ENCODE data around the gene SNX13. TPM values are rescaled to one million over a fixed set of nuclear protein-coding genes. Genes with fewer than 3 reads are reported as not detected.

Gene SNX13
- total and polyA plus RNA-seq, 9 of the 15 experiments (the other 6 are each of a cell fraction or from before 2014, with no cell fraction given) = 5.6 to 33.2 (median 25.4) TPM

DNA sequence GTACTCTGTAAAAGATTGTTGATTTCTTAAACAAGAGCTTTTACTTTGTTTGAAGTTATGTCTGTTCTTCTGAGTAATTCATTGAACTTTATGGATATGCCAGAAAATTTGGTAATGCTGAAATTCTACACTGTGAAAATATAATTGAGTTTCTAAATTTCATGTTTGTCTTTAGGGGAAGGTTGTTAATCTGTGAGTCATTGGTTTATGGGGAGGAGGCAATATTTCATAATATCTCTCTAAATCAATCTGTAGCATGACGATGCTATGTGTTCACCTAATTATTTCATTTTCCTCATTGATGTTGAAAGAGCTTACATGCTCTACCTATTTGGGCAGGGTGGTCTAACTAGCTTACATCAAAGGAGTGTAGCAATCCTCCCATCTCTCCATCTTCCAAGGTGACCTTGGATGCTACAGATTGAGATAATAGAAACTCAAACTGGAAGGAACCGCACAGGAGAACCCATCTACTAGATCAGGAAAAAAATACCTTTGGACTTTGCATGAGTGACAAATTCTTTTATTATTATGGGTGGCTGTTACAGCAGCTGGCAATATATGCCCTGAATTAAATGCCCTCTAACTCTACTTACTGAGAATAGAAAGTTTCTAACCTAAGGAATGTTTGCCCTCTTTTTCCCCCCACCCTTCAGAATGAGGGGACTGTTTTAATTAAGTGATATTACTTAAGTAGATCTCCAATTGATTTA lies 8.4 kb upstream of the SNX13 start (continued):
- TF ChIP-seq, protein P1, sequence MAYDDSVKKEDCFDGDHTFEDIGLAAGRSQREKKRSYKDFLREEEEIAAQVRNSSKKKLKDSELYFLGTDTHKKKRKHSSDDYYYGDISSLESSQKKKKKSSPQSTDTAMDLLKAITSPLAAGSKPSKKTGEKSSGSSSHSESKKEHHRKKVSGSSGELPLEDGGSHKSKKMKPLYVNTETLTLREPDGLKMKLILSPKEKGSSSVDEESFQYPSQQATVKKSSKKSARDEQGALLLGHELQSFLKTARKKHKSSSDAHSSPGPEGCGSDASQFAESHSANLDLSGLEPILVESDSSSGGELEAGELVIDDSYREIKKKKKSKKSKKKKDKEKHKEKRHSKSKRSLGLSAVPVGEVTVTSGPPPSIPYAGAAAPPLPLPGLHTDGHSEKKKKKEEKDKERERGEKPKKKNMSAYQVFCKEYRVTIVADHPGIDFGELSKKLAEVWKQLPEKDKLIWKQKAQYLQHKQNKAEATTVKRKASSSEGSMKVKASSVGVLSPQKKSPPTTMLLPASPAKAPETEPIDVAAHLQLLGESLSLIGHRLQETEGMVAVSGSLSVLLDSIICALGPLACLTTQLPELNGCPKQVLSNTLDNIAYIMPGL (CRISPR knock-in tag; IDR thresholded peaks at IDR 0.05) = no peak
- no peak for TF ChIP-seq HES1 (IDR thresholded peaks at IDR 0.05; ENCODE audit: low read depth)
- no peak for TF ChIP-seq ZNF507 (tag; conservative IDR thresholded peaks at IDR 0.05)
- TF ChIP-seq, protein P2, sequence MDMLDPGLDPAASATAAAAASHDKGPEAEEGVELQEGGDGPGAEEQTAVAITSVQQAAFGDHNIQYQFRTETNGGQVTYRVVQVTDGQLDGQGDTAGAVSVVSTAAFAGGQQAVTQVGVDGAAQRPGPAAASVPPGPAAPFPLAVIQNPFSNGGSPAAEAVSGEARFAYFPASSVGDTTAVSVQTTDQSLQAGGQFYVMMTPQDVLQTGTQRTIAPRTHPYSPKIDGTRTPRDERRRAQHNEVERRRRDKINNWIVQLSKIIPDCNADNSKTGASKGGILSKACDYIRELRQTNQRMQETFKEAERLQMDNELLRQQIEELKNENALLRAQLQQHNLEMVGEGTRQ (CRISPR knock-in tag; IDR thresholded peaks at IDR 0.05) = no peak

GRCh38 chr7:17947620-17948019 lies 7.3 kb upstream of the SNX13 start:
- H3K9ac ChIP-seq (ENCODE audit: insufficient read depth in 1 of 2, low read depth in 2 of 2, low read length in 2 of 2) = no peak overlapping the region
- no peaks in the 10 kb centered on the region for H3K9me1 ChIP-seq (ENCODE audit: control insufficient read depth, insufficient read depth, low read length)
- WGBS (ENCODE audit: insufficient coverage, low coverage, missing lambda C conversion rate) = 0% methylated on average over 2 of the region's 2 CpGs
- no TSS peak for BruUV-seq (replicated peaks)
- H3K27me3 ChIP-seq (ENCODE audit: control insufficient read depth in 2 of 2, insufficient read depth in 2 of 2, low read length in 2 of 2) = no peaks in the 10 kb centered on the region
- no peak overlapping the region for H2AFZ ChIP-seq (ENCODE audit: low read depth, low read length)
- H3K4me1 ChIP-seq (replicated peaks in 1 of 2; ENCODE audit: control insufficient read depth in 2 of 2, insufficient read depth in 2 of 2, low read length in 2 of 2) = no peaks in the 10 kb centered on the region
- DNase-seq (ENCODE audit: extremely low read depth in 1 of 4, low spot score in 3 of 4) (no peak), FAIRE-seq (no peak), ATAC-seq (no peak)
- H3K79me2 ChIP-seq (ENCODE audit: control insufficient read depth, insufficient read depth, low read length) = no peaks in the 10 kb centered on the region
- H3K9me3 ChIP-seq (replicated peaks; ENCODE audit: control insufficient read depth, insufficient read depth, low read depth, low read length) = no peaks in the 10 kb centered on the region
- H3K36me3 ChIP-seq (ENCODE audit: control insufficient read depth, insufficient read depth, low read length) = no peaks in the 10 kb centered on the region
- H3K27ac ChIP-seq (ENCODE audit: extremely low read depth, low read depth, low read length) = no peak overlapping the region
- H4K20me1 ChIP-seq (replicated peaks; ENCODE audit: control insufficient read depth, insufficient read depth, low read length) = no peaks in the 10 kb centered on the region
- no peak overlapping the region for H3K4me3 ChIP-seq
- POLR2A ChIA-PET = no interaction called here
- in situ Hi-C loops (cut with MboI) (no loop called here), intact Hi-C loops (cut with micrococcal nuclease) (loop anchor here (5.0 kb wide), 1 partner anchor 650 kb away; no protein-coding TSS in a partner anchor)
- CTCF ChIA-PET (ENCODE audit: low intra/inter-chr PET ratio) = no interaction called here
- H3K4me2 ChIP-seq (ENCODE audit: insufficient read depth, low read length) = no peak overlapping the region
- TF ChIP-seq ERF (CRISPR knock-in tag; IDR thresholded peaks at IDR 0.05) (no peak), GABPB1 (CRISPR knock-in tag; IDR thresholded peaks at IDR 0.05) (no peak), PTRF (tag; IDR thresholded peaks at IDR 0.05) (no peak), ZNF41 (CRISPR knock-in tag; conservative IDR thresholded peaks at IDR 0.05) (no peak), SPI1 (IDR thresholded peaks at IDR 0.05; ENCODE audit: borderline replicate concordance, low read depth, low read length) (no peak), RBM34 (IDR thresholded peaks at IDR 0.05; ENCODE audit: borderline replicate concordance, insufficient read depth, low read length) (no peak), ZNF354B (CRISPR knock-in tag; IDR thresholded peaks at IDR 0.05) (no peak), GTF2A2 (tag; IDR thresholded peaks at IDR 0.05) (no peak), RBM17 (IDR thresholded peaks at IDR 0.05; ENCODE audit: borderline replicate concordance, low read depth, low read length) (no peak), OTX1 (CRISPR knock-in tag; IDR thresholded peaks at IDR 0.05) (no peak)

Measured in K562 (cell line).